A172 (cell line): ENCODE data around the gene STBD1. TPM values are rescaled to one million over a fixed set of nuclear protein-coding genes. Genes with fewer than 3 reads are reported as not detected.
"Not testable (repeated sequence)": the region's sequence is repeated elsewhere in the genome, so short reads cannot be mapped to it uniquely, and the experiment has no call there.

Source experiments
- DNase-seq: peaks from one replicate; pipeline ENCODE4 v3.0.0-alpha.2; 2015; ENCODE audit warnings: low spot score
- total RNA-seq: library from RNA; depleted of rRNA; stranded (reverse); fragments of >200 nt; shearing (Covaris generic); gene quantifications from 2 replicates; pipeline ENCODE4 v1.2.3, GENCODE V29; 2014; rRNA removed

STBD1 gene
- 2.8 and 4.6 TPM in 2 replicates for total RNA-seq

DNA sequence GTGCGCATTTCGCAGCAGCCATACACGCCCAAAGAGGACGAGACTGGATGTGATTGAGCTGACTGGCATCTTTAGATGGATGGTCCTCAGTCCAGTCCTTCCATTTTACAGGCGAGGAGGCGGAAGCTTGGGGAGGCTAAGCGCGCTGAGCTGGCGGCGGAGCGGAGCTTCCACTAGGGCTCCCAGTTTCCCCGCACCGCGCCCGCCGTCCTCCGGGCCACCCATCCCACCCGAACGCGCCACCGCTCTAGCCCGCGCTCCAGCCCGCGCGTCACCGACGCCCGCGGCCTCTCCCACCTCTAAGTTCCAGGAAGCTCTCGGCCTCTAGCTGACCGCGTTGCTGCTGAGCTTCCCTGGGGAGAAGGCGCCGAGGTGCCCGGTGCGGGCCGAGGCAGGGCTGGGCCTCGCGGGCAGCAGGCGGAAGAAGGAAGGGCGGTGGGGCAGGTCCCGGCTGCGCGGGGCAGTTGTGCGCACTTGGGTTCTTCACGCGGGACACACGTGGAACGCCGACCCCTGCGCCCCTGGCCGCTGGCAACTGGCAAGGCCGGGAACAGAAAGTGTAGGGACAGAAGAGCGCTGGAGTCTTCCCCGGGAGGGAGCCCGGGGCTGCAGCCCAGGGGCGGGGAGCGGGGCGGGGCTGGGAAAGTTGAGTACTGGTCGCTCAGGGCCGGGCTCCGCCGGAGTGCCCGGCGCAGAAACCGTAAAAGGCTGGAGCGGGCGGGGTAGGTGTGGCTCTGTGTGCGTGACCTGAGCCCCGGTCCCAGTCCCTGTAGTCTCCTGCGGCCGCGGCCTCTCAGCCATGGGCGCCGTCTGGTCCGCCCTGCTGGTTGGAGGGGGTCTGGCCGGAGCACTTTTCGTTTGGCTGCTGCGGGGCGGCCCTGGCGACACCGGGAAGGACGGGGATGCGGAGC lies at the start of gene STBD1:
TSS of gene STBD1 (plus strand) at position 763 of the 911 bp plus-strand sequence. CDS start at position 800, 37 bp downstream.
- DNase-seq = peak; percentile 34

DNA sequence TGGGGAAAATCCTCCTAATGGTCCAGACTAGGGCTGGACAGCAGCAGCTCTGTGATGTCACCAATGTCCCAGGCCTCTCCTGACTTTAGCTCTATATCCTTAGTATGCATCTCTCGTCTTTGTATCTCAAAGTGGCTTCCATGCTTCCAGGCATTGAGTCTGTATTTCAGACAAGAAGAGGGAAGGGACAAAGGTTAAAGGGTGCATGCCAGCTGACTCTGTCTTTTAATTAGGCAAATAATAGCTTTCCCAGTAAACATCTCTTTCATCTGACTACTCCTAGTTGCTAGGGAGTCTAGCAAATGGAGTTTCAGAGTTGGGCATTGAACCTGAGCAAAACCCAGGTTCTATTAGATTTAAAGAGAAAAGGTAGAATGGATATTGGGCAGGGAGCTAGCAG lies 49.6 kb upstream of the STBD1 start:
- DNase-seq = no peak

DNA sequence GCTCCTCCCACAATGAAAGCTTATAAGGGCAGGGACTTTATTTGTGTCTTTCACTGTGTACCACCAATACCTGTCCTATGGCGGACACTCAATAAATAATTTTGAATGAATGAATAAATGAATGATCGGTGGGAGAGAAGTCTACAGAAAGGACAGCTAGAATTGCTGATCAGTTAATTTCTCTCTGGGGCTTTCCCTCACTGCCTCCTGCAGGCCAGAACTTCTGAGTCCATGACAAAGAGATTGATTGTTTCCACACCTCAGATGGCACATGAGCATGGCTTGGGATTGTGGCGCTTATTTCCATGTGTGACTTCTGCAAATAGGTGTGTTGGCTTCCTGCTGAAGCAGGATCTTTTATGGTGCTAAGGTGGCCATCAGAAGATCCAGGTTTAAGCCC lies 48.7 kb upstream of the STBD1 start:
- DNase-seq = no peak

DNA sequence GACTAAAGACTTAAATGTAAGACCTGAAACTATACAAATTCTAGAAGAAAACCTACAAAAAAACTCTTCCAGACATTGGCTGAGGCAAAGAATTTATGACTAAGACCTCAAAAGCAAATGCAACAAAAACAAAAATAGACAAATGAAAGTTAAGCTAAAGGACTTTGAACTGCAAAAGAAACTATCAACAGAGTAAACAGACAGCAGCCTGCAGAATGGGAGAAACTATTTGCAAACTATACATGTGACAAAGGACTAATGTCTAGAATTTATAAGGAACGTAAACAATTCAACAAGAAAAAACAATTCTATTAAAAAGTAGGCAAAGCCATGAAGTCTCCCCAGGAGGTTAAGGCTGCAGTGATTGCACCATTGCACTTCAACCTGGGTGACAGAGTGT lies 46.0 kb upstream of the STBD1 start:
- no peak for DNase-seq

DNA sequence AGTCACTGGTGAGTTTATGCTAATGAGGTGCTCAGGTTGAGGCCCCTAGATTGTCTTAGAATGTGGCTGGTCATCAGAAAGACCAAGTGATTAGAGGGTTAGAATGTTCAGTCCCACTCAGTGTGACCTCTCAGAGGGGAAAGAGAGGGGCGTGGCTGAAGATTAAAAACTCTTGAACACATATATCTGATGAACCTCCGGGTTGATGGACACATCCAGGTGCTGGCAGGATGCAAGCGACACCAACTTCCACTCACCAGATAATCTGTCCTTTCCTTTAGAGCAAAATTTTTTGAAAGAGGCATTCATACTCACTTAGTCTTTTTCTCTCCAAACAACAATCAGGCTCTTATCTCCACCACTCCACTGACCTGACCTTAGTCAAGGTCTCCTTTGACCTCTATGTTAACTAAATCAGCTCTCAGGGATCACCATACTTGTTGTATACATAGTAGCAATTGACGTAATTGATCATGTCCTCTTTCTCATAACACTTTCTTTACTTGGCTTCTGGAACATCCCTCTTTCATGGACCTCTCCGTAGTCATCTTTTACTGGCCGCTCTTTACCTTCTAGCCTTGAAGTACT lies 40.8 kb upstream of the STBD1 start:
- DNase-seq = no peak

DNA sequence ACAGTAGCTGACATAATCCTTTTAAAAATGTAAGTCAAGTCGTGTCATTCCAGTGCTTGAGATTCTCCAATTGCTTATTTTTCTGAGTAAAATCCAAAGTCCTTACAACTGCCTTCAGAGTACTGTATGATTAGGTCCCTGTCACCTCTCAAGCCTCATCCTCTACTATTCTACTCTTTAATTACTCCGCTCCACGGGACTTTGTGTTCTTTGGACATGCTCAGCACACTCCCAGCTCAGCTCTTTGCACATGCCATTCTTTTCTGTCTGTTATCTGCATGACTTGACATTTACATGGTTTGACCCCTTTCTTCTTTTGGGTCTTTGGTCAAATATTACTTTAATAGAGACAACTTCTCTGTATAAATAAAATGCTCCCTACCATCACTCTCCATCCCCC lies 39.9 kb upstream of the STBD1 start:
- no peak for DNase-seq

DNA sequence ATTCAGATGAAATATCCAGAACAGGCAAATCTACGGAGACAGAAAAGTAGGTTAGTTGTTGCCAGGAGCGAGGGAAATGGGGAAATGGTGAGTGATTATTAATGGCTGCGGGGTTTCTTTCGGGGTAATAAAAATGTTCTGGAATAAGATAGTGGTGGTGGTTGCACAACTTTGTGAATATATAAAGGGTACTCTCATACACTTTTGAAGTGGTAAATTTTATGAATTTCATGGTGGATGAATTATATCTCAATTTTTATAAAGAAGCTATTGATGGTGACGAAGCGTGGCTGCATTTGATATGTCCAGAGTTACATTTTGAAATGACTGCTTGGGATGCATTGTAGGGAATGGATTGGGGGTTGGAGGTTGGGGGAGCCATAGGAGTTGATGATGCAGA lies 38.7 kb upstream of the STBD1 start:
- no peak for DNase-seq

DNA sequence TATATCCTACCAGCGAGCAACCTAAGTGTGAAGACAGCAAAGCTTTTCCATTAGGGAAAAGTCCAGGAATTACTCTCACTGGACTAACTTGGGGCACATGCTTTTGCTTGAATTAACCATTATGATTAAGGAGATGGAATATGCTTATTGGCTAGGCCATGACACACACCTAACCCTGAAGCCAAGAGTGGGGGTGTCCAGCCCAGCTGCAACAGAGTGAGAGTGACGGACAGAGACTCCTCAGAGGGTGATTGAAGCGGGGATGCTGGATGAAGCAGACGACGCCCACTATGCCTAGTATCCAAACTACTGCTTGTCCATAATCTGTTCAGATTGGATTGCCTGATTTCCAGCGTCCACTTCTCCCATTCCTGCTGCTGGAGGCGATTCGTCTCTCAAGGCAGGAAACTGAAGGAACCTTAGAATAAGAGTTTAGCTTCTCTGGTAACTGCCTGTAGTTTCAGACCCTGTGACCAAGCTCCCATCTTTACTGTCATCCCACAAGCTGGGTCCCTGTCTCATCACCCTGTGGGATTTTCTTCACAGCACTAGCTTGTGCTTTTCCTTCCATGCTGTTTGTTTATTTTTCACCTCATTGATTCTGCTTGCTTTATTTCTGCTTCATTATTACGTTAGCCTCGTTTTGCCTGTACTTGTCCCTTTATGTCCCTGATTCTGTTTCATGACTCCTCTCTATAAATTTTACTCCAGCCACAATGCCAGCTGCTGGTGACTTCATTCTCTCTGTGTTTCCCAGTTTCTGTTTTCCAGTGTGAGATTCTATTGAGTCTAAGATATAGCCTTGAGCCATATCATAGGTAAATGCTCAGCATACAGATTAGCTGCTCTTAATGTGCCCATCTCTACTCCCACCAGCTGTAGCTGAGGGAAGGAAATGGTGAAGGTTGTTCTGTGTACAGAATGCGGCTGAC lies 36.0 kb upstream of the STBD1 start:
- no peak for DNase-seq

DNA sequence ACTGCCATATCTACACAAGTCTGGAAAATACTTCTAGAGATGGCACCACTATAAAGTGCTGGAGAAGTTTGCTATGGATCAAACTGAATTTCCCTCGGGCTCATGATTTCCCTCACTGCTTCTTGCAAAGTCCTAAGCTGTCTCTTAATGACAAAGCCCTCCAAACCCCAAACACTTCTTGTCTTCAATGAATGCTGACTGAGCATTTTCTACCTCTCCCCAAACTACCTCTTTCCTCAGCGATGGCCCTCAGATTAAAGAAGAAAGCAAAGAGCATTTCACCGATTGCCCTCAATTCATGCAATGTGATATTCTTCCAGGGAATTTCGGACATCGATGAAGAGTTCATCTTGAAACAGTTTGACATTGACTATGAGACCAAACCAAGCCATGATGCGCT lies 35.3 kb upstream of the STBD1 start:
- DNase-seq = no peak

DNA sequence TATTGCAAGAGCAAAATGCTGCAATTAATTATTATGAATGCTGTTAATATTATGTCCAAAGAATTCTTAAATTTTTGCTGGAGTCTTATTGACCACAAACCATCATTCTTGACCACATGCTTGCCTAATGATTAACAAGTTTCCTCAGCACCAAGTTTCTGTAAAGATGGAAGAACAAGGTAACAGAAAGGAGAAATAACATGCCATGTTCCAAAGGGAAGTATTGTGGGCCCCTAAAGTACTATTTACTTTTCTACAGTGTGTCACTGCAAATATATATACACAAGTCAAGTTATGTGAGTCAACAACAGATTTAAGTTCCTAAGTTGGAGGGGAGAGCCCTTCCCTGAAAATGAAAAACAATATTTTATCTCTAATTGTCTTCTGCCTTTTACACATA lies 34.5 kb upstream of the STBD1 start:
- DNase-seq = no peak

DNA sequence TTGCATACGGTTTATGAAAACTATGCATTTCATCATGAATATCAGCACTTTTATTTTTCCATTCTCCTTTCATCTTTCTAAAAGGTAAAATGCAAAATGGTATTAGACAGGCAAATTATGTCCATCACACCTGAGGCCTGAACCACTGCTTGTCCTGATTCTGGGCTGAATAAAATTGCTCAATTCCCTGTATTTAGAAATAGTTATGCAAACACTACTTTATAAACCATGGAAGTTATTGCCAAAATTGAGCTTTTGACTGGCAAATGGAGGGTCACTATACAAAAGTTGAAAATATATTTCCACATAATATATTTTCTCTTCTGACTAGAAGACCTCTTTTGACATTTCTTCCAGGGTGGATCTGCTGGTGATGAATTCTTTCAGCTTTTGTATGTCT lies 34.0 kb upstream of the STBD1 start:
- no peak for DNase-seq

DNA sequence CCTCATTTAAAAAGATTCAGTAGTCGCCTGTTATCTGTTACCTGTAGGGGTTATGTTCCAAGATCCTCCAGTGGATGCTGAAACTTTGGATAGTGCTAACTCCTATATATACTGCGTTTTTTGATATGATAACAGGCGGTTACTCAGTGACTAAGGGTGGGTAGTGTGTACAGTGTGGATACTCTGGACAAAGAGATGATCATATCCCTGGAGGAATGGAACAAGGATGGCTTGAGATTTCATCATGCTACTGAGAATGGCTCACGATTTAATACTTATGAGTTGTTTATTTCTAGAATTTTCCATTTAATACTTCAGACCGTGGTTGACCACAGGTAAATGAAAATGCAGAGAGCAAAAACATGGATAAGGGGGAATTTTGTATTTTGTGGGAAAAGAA lies 33.5 kb upstream of the STBD1 start:
- no peak for DNase-seq

DNA sequence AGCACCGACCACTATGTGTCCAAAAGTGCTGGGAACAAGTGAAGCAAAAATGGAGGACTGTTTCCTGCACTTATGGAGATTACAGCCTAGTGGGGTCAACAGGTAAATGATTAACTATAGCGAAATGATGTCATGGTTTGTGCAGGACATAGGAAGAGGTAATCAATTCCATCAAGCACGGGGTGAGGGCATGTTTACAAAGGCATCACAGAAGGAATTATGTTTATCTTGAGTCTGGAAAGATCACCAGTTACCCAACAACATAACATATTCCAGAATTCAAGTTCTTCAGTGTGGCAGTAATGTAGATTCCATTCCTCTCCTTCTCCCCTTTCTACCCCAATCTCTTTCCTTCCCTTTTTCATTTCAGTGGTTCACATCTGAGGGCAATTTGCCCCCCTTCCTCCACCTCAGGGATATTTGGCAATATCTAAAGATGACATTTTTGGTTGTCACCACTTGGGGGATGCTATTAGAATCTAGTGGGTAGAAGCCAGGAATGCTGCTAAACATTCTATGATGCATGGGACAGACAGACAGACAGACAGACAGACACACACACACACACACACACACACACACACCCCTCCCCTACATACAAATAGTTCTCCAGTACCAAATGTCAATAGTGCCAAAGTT lies 30.9 kb upstream of the STBD1 start:
- no peak for DNase-seq

DNA sequence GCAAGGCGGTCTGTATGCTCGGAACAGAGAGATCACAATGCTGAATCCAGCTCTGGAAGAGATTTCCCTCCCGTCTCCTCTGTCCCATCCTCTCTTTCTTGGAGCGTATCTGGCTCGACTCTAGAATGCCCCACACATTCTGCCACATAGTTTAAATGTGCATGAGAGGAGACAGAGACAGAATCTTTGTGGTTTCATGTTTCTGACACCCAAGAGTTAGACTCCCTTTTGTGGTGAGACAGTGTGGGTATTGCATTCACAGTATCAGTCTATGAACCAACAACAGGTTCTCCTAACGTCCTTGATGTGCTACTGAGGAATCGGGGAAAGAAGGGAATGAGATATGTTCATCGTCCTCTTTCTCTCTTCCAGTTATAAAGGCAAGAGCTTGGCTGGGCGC lies 29.7 kb upstream of the STBD1 start:
- no peak for DNase-seq

DNA sequence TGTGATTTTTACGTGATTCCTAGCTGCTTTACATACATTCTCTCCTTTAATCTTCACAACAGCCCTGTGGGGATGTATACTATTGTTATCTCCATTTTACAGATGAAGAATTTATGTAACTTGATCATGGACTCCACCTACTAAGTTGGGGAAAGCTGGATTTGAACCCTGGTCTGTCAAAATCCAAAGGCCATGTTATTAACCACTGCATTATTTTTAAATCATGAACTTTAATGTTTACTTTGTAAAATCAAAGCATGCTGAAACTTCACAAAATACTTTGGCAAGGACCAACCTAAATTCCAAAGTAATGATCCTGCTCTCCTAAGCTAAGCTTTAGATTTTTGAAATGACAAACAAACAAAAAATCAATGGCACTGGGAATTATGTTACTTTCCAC lies 28.9 kb upstream of the STBD1 start:
- DNase-seq = no peak

DNA sequence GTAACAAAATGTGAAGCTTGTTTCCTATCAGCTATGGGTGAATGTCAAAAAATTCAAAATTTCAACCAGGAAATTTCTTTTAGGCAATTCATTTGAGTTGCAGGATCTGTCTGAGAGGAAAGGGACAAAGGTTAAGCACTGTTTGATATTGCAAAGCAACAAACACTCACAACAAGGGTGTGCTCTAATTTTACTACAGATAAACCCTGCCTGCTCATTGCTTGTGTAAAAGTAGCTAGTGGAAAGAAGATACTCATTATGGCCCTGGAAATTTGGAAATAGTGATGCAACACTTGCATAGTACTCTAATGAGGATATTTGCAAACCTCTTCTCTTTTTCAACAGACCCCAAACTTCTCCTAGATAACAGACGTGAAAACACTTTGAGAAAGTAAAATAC lies 27.9 kb upstream of the STBD1 start:
- no peak for DNase-seq

DNA sequence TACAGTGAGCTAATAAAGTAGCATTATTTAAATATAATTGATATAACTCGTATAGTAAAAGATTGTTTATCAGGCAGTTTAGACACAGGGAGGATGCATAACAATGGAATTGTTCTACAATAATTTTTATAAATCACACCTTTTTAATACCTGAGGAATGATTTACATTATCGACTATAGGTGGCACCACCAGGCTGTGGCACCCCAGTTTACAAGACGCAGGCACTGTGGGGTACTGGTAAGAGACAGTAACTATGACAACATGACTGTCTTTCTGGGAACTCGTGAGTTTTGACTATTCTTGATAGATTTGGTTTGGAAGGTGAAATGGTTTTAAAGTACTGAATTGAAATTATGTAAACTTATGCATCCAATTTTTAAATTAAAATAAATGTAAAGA lies 27.1 kb upstream of the STBD1 start:
- DNase-seq = no peak

DNA sequence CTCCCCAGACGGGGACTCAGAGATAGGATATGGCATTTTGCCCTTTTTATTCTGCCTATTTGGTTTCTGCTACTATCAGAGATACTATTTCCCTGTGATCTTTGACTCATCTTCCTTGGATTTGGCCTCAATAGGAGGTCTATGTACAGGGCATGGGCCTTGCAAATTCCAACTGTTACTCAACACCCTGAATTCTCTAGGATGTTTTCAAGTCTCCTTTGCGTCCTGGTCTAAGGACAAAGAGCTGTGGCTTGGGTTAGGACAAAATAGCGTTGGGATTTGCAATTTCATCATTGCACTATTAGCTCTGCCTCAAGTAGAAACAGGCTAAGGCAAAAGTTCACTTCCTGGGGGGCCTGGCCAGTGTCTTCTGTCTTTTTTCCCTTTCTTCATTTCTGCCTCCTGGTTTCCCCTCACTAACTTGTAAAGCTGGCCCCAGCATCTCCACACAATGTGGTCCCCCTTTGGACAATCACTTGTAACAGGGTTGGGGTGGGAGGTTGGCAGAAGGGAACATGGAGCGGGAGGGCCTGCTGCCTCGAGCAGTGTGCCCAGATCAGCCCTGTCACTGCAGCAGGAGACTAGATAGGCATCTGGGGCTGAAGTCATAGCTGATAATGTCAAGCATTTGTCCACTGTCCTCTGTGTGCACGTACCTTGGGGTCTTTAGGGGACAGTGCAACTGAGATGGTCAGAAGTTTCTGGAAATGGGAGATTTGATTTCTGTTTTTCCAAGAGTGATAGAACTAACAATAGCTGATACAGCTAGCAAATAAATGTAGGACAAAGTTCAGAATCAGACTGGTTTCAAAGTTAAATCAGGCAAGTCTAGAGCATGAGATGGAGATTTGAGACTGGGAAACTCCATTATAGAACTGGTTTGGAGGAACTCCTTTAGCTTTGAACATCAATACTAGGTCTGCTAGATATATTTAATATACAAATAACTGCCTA lies 25.8 kb upstream of the STBD1 start:
- DNase-seq = no peak

DNA sequence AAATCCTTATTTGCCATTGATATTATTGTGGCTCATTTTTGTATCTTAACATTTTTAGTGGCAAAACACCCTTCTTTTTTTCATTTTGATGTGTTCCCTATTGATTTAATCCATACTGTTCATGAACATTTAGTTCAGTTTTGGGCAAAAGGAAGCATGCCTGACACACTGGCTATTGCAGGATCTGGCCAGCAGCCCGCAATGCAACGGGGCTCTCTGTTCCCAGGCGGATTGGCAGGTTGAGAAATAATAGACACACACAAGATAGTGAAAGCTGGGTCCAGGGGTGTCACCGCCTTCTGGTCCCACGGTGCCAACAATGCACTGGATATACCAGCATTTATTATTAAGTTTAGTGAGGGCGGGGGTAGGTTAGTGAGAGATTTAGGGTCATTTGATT lies 24.9 kb upstream of the STBD1 start:
- DNase-seq = not testable (repeated sequence)

DNA sequence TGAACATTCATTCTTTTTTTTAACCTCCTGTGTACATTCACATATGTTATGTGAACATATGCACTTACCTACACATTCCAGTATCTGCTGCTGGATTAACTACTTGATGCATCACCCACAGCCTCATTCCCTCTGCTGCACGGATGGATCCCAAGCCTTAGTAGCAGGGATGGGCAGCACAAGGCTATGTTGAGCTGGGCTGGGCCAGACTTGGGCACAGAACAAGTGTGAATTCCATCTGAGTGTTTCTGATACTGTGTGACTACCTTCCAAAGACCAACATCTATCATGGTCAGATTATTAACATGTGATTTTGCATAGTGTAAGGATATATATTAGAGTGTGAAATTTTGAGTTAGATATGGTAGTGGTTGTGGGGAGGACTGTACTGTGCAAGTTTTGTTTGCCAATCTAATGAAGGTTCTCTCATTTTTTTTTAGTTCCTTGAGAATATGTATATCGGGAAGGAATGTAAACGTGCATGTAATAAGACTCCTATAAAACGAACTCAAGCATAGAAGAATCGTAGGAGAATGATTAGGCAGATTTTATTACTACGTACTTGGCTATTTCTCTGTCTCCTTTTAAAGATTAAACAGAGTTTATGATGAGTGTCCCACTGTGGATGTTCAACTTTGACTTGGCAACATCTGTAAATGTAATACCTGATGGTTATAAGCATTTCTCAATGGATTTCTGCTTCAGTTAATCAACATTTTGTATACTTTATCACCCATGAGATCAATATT lies 23.4 kb upstream of the STBD1 start:
- no peak for DNase-seq
